HG02852 (cell line): Measurements from ENCODE around the gene PIGQ.

Experiments used
- ATAC-seq: cut with Tn5 transposase; IDR thresholded peaks from one replicate; pipeline ENCODE4 v1.9.1; 2021; ENCODE audit warnings: mild to moderate bottlenecking, moderate library complexity; ENCODE audit not compliant: unreplicated experiment

The PIGQ gene

DNA sequence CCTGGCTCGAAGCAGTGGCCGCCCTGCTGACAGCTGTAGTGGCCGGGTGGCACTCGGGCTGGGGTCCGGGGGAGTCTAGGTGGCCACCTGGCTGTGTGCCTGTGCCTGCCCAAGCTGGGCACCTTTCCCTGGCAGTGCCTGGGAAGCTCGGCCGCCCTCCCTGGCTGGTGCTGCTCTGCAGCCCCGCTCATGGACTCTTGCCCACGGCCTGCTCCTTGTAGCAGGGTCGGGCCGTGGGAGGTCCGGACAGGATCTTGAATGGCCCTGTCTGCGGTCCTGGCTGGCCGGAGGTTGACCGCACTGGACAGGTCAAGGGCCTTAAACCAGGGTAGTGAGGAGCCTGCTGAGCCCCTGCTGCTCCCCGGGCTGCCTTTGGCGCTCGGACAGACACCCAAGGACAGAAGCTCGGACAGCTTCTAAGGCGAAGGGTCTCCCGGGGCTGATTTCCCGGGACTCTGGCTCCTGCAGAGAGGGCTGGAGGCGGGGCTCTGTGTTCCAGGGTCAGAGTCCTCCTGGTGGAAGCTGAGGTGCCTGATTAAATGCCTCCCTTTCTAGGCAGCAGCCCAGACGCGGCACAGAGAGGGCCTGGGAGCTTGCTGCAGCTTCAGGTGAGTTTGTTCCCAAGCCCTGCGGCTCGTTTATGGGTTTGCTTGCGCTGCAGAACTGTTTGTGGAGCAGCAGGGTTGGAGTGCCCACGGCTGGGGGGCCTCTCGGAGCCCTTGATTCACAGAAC lies 36.2 kb upstream of the PIGQ start:
- ATAC-seq, result no peak

GRCh38 chr16:534135-534534 lies 35.6 kb upstream of the PIGQ start:
- no peak for ATAC-seq

GRCh38 chr16:534856-535445 lies 34.8 kb upstream of the PIGQ start:
- ATAC-seq, result no peak

DNA sequence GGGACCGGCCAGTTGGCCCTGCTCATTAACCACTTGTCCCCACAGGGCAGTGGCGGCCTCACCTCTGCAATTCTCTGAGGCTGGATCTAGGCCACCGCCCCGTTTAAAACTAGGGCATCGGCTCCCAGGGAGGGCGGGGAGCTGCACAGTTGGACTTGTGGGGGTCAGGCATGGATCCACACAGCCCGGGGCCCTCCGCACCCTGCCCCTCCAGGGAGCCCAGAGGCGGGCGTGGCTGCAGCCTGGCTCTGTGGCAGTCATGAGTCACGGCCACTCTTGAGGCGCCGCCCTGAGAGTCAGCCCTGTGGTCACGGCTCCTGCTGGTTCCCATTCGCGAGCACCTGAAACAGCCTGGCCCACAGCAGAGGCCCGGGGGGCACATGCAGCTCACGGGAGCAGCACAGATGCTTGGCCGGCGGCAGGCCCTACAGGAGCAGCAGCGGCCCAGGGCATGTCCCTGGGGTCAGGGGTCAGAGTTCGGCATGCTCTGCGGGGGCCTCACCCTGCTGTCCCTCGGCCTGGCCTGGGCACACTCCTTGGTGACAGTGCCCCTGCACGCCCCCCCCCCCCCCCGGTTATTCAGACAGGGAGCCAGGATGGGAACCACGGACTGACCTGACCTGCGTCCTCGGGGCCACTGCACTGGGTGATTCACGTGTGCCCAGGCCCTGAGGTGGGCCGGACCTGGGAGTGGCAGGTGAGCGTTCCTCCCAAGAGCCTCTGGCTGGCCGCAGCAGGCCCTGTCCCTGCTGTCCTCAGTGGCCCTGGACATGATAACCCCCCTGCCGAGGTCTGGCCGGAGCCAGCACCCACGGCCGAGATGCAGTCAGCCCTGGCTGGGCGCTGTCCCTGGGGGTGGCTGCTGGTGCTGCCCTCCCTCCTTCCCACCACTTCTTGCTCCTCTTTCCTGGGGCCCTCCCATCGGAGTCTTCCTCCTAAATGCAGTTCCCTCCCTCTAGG lies 34.0 kb upstream of the PIGQ start:
- no peak for ATAC-seq

GRCh38 chr16:536746-537145 lies 33.0 kb upstream of the PIGQ start:
- ATAC-seq, result no peak

DNA sequence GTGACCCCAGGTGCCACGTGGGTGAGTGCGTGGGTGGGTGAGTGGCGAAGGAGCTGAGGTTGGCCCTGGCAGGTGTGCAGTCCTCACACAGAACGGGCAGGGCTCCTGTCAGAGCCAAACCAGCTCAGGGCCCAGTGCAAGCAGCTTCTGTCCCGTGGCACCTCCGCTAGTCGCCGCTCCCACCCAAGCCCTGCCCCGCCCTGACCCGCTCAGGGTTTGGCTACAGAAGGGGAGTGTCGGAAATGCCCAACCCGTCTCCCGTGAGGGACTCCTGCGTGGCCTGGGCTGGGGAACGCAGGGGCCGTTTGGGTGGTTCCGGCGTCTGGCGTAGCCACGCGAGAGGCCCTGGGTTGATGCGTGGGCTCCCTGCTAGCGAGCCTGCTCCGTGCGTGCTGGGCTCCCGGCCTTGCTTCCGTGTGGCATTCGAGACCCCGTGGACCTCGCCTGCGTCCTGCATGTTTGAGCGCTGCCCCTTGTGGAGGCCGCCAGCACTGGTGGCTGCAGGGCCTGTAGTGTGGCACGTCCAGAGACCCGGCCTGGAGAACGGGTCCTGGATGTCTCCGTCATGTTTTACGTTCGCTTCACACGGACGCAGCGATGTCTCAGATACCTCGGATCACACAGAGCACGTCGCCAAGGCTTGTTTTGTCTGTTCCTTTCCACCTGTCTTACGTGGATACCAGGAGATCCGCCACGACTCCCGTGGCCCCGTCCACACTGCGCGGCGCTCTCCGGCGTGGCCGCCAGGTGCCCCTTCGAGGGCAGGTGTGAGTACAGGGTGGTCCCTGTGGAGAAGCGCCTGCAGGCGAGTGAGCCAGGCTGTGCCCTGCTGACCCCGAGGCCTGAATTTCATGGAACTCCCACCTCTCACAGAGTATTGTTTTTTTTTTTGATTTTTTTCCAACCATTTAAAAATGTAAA lies 32.1 kb upstream of the PIGQ start:
- no peak for ATAC-seq

GRCh38 chr16:539901-540530 lies 29.8 kb upstream of the PIGQ start:
- ATAC-seq, result no peak

DNA sequence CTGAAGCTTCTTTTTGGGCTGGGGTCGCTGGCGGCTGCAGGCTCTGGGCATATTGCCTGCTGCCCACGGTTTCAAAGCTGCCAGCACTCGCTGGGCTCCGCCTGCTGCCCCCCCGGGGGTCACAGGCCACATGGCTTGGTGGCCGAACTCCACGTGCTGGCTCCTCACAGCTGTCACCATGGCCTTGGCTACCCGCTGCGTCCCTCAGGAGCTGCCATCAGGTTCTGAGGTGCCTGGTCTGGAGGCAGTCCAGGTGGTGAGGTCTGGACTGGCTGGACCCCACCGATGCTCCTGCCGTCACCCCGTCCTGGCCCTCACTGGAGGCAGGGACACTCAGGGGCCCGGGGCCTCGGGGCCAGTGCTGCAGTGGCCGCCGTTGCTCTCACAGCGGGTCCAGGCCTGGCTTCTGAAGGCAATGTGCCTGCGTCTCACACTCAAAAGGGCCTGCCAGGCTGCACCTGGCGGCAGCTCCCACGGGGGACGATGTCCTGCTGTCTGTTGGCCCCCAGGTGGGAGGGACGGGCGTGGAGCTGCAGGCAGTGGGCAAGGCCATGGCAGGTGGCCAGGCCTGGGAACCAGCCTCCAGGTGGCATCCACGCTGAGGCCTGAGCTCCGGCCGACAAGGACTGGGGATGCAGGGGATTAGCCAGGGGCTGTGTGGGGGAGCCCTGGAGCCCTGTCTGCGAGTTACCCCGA lies 29.0 kb upstream of the PIGQ start:
- no peak for ATAC-seq

DNA sequence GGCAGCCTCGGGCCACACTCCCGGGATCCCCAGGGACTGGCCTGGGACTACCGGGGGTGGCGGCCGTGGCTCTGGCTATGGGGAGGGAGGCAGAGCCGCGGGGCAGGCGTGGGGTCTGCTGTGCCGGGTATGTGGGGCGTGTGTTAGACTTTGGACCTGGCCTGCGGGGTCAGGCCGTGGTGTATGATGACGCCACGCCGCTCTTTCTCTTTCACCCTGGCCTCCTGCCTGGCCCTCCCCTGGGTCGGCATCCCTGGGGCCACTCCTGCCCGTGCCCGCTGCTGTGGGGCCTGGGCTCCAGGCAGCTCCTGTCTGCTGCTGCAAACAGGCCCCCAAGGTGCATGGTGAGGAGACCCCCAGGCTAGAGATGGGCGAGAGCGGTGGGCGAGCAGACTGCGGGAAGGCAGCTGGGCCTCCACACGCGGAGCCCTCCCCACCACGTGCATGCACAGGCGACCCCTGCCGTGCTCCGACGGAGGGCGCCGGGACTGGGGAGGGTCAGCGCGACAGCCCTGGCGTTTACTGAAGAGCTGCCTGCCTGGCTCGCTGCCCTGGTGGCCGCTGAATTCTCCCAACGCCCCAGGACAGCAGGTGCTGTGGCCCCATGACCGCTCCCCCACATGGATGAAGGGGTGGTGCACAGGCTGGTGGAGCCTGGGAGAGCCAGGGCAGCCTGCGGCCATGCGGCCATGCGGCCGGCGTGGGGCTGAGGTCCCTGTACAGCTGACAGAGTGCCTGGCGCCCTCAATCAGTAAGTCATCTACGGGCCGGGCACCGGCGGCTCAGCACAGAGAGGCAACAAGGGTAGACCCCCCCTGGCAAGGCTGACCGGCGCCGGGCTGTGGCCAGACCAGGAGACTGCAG lies 26.2 kb upstream of the PIGQ start:
- ATAC-seq, result no peak

DNA sequence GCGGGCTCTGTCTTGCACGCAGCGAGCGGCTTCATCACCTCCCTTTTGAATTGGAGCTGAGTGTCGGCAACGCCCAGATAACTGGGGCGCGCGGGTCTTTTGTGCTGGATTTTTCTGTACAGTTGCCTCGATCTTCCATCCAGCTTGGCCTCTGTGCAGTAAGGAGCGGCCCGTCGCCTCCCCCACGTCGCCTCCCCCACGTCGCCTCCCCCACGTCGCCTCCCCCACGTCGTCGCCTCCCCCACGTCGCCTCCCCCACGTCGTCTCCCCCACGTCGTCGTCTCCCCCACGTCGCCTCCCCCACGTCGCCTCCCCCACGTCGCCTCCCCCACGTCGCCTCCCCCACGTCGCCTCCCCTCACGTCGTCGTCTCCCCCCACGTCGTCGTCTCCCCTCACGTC lies 25.3 kb upstream of the PIGQ start:
- ATAC-seq, result no peak

DNA sequence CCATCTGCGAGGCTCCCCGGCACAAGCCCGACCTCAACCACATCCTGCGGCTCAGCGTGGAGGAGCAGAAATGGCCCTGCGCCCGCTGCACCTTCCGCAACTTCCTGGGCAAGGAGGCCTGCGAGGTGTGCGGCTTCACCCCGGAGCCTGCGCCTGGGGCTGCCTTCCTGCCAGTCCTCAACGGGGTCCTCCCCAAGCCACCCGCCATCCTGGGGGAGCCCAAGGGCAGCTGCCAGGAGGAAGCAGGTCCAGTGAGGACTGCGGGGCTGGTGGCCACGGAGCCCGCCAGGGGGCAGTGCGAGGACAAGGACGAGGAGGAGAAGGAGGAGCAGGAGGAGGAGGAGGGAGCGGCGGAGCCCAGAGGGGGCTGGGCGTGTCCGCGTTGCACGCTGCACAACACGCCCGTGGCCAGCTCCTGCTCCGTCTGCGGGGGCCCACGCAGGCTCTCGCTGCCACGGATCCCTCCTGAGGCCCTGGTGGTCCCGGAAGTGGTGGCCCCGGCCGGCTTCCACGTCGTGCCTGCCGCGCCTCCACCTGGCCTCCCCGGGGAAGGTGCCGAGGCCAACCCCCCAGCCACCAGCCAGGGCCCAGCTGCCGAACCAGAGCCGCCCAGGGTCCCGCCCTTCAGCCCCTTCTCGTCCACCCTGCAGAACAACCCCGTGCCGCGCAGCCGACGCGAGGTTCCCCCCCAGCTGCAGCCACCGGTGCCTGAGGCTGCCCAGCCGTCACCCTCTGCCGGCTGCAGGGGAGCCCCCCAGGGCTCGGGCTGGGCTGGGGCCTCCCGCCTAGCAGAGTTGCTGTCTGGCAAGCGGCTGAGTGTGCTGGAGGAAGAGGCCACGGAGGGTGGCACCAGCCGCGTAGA lies 22.6 kb upstream of the PIGQ start:
- no peak for ATAC-seq

DNA sequence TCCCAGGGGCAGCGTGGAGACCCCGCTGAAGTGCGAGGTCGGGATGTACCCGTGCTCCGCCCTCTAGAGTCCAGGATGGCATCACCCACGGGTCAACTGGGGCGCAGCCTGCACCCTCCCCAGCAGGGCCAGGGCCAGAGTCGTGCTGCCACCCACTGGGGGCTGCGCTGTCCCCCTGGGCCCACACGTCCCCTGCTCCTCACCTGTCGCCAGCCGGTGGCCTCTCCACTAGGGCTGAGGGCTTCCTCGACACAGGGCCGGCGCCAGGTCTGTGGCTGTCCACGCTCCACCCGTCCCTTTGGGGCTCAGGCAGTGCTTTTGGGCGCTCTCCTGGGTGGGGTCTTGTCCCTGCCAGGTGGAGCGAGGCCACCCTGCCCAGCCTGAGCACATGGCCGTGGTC lies 21.2 kb upstream of the PIGQ start:
- ATAC-seq, result no peak

DNA sequence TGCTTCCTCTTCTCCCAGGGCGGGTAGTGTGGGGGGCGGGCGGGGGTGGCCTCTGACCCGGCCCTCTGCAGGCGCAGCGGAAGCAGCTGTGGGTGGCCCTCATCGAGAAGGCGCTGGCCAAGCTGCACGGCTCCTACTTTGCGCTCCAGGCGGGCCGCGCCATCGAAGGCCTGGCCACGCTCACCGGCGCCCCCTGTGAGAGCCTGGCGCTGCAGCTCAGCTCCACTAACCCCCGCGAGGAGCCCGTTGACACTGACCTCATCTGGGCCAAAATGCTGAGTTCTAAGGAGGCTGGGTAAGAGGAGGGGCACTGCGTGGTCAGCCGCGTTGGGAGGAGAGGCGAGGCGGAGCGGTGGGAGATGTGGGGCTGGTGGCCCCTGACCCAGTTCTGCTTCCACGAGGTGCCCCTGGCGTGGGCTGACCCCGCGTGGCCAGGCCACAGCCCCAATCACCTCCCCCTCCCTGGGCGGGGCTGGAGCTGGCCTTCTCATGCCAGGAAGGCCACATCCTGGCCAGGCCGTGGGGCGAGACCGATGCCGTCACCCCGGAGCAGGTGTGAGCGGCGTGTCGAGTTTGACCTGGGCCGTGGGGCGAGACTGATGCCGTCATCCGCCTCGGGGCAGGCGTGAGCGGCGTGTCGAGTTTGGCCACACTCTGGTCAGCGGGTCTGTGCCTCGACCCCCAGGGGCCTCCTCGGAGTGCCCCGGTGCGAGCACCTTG lies 20.1 kb upstream of the PIGQ start:
- ATAC-seq, result no peak

DNA sequence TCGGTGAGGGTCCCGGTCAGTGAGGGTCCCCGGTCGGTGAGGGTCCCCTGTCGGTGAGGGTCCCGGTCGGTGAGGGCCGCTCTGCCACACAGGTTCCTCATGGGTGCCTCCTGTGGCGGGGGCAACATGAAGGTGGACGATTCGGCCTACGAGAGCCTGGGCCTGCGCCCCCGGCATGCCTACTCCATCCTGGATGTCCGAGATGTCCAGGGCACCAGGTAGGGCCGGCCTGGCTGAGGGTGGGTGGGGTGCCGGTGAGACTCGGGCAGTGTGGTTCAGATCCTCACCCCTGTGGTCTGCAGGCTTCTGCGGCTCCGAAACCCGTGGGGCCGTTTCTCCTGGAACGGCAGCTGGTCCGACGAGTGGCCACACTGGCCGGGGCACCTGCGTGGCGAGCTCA lies 18.6 kb upstream of the PIGQ start:
- ATAC-seq, result no peak

DNA sequence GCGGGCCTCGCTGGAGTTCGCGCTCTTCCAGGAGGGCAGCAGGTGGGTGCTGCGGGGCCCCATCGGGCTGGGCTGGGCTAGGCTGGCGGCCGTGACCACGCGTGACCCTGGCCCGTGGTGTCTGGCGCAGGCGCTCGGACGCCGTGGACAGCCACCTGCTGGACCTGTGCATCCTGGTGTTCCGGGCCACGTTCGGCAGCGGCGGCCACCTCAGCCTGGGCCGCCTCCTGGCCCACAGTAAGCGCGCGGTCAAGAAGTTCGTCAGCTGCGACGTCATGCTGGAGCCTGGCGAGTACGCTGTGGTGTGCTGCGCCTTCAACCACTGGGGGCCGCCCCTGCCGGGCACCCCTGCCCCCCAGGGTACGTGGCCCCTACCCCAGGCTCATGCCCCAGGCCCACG lies 17.6 kb upstream of the PIGQ start:
- ATAC-seq, result no peak

GRCh38 chr16:553601-554296 lies 16.0 kb upstream of the PIGQ start:
- no peak for ATAC-seq

GRCh38 chr16:554297-554621 lies 15.5 kb upstream of the PIGQ start:
- no peak for ATAC-seq
